NT2/D1 (cell line): ENCODE results near the gene ZNF558.

ENCODE experiments used
- SUZ12 ChIP-seq: IDR thresholded peaks from 2 replicates; pipeline ENCODE4 v1.6.1; 2011; ENCODE audit not compliant: insufficient read length, insufficient read depth; ENCODE audit errors: extremely low read depth
- ZNF274 ChIP-seq: IDR thresholded peaks from 2 replicates; pipeline ENCODE4 v1.6.1; 2011; ENCODE audit warnings: mild to moderate bottlenecking, low read depth, low read length

- no peak for TF ChIP-seq SUZ12
- TF ChIP-seq ZNF274: no peak
These were observed 3.3 kb upstream of the ZNF558 start for GRCh38 chr19:8835446-8835845.
